Measurements from ENCODE around the gene IL17REL. TPM values are rescaled to one million over a fixed set of nuclear protein-coding genes. Genes with fewer than 3 reads are reported as not detected.

The IL17REL gene
- total and polyA plus RNA-seq, 10 of the 15 experiments (the other 5 are each of a cell fraction or from before 2014, with no cell fraction given): 0.03 TPM; not detected in 9

GRCh38 chr22:50060441-50061140 lies 48.0 kb upstream of the IL17REL start (continued):
- TF ChIP-seq ZNF687 (IDR thresholded peaks at IDR 0.05) (no peak), BACH1 (IDR thresholded peaks at IDR 0.05; ENCODE audit: borderline replicate concordance) (no peak), BHLHE40 (IDR thresholded peaks at IDR 0.05; ENCODE audit: borderline replicate concordance in 1 of 2, low read depth in 2 of 2, low read length in 1 of 2) (no peak), POLR2A (IDR thresholded peaks at IDR 0.05; ENCODE audit: low read depth, low read length) (no peak)

GRCh38 chr22:50059881-50060262 lies 47.3 kb upstream of the IL17REL start:
- no peak overlapping the region for H3K4me3 ChIP-seq
- 0 out of 2 replicates have a peak, but pooled peaks cover 3% of the 10 kb centered on the region for H3K4me1 ChIP-seq (ENCODE audit: control insufficient read depth, insufficient read depth, low read length)
- in situ Hi-C loops (cut with MboI): no loop called here
- CTCF ChIA-PET: no interaction called here
- no peaks in the 10 kb centered on the region for H3K36me3 ChIP-seq (ENCODE audit: control insufficient read depth in 2 of 2, insufficient read depth in 2 of 2, low read length in 1 of 2)
- no peaks in the 10 kb centered on the region; a peak in 2 of 4 replicates for H3K27me3 ChIP-seq (replicated peaks in 1 of 2; ENCODE audit: control insufficient read depth in 2 of 2, insufficient read depth in 2 of 2, low read length in 1 of 2)
- FAIRE-seq (no peak), DNase-seq (ENCODE audit: low read depth, low spot score) (no peak), ATAC-seq (no peak)
- H3K9me3 ChIP-seq (replicated peaks; ENCODE audit: control insufficient read depth, insufficient read depth, low read length): no peaks in the 10 kb centered on the region
- POLR2A ChIA-PET: no interaction called here
- 54% methylated on average over 7 of the region's 7 CpGs for WGBS (ENCODE audit: insufficient coverage, insufficient replicate concordance, low lambda C conversion rate, missing lambda C conversion rate)
- RAD21 ChIA-PET (ENCODE audit: unreplicated experiment): no interaction called here
- no TSS peak for BruUV-seq (replicated peaks)
- H4K20me1 ChIP-seq (ENCODE audit: control insufficient read depth, insufficient read depth): no peaks in the 10 kb centered on the region
- intact Hi-C loops (cut with micrococcal nuclease; ENCODE audit: unreplicated experiment): no loop called here
- no peak overlapping the region for H3K27ac ChIP-seq (ENCODE audit: control insufficient read depth, insufficient read depth)
- no peaks in the 10 kb centered on the region for H3K79me2 ChIP-seq (ENCODE audit: control insufficient read depth, insufficient read depth, low read length)
- H2AFZ ChIP-seq (ENCODE audit: control insufficient read depth, low read depth, low read length): no peak overlapping the region
- H3K4me2 ChIP-seq (ENCODE audit: control insufficient read depth, insufficient read depth): no peak overlapping the region
- SMC1A ChIA-PET (ENCODE audit: uncharacterized antibody, unreplicated experiment): no interaction called here
- no peak overlapping the region for H3K9ac ChIP-seq (ENCODE audit: control insufficient read depth, insufficient read depth, low read length)
- TF ChIP-seq POLR2AphosphoS2 (IDR thresholded peaks at IDR 0.05; ENCODE audit: low read depth, low read length): no peak
- no peak for TF ChIP-seq SMC3 (IDR thresholded peaks at IDR 0.05; ENCODE audit: borderline replicate concordance, low read length)
- TF ChIP-seq TARDBP (IDR thresholded peaks at IDR 0.05; ENCODE audit: borderline replicate concordance): no peak
- no peak for TF ChIP-seq NRF1 (conservative IDR thresholded peaks at IDR 0.05; ENCODE audit: low read depth, low read length)
- no peak for TF ChIP-seq ZBTB11 (CRISPR knock-in tag; IDR thresholded peaks at IDR 0.05)
- no peak for TF ChIP-seq NR2F1 (conservative IDR thresholded peaks at IDR 0.05)
- TF ChIP-seq CBX3 (IDR thresholded peaks at IDR 0.05; ENCODE audit: borderline replicate concordance, low read depth): no peak
- TF ChIP-seq MYB (IDR thresholded peaks at IDR 0.05; ENCODE audit: borderline replicate concordance, low read depth, low read length): no peak
- TF ChIP-seq NFXL1 (IDR thresholded peaks at IDR 0.05; ENCODE audit: borderline replicate concordance): no peak
- TF ChIP-seq POLR2A (IDR thresholded peaks at IDR 0.05; ENCODE audit: low read depth, low read length): no peak
- TF ChIP-seq USF2 (IDR thresholded peaks at IDR 0.05; ENCODE audit: borderline replicate concordance, low read depth, low read length): no peak
